GM03348 (cell line): ENCODE results near the gene ZNF785.
"Not testable (repeated sequence)": the region's sequence is repeated elsewhere in the genome, so short reads cannot be mapped to it uniquely, and the experiment has no call there.

Source experiments
- DNase-seq: peaks from one replicate; pipeline ENCODE4 v3.0.0; 2012; ENCODE audit warnings: low spot score

The ZNF785 gene

GRCh38 chr16:30585400-30586191, at the start of gene ZNF785:
Gene ZNF785, minus strand, starts transcription at chr16:30585697. Its CDS starts 86 bp downstream, at chr16:30585611.
- DNase-seq: peak; percentile 99

GRCh38 chr16:30633526-30633925, 48.0 kb upstream of the ZNF785 start:
- no peak for DNase-seq

GRCh38 chr16:30632454-30632853, 47.0 kb upstream of the ZNF785 start:
- not testable (repeated sequence) for DNase-seq

GRCh38 chr16:30628628-30629540, 43.4 kb upstream of the ZNF785 start:
- DNase-seq: peak; percentile 78

- DNase-seq: no peak
Measured at GRCh38 chr16:30626236-30626635, 40.7 kb upstream of the ZNF785 start.

GRCh38 chr16:30623536-30624283, 38.2 kb upstream of the ZNF785 start:
- DNase-seq: no peak

- DNase-seq: no peak
Measured at GRCh38 chr16:30622455-30623032, 37.0 kb upstream of the ZNF785 start.

GRCh38 chr16:30621765-30622164, 36.3 kb upstream of the ZNF785 start:
- peak; percentile 35 for DNase-seq

- DNase-seq: no peak
Measured at GRCh38 chr16:30620169-30620568, 34.7 kb upstream of the ZNF785 start.

- no peak for DNase-seq
Measured at GRCh38 chr16:30619638-30620037, 34.1 kb upstream of the ZNF785 start.

- no peak for DNase-seq
Measured at GRCh38 chr16:30619202-30619601, 33.7 kb upstream of the ZNF785 start.

- peak; percentile 17 for DNase-seq
Measured at GRCh38 chr16:30615358-30616091, 30.0 kb upstream of the ZNF785 start.

- peak; percentile 98 for DNase-seq
Measured at GRCh38 chr16:30609926-30610839, 24.7 kb upstream of the ZNF785 start, which contains the start of gene ZNF689. Gene ZNF689, minus strand, starts transcription at chr16:30610389. Its CDS starts 348 bp downstream, at chr16:30610041.

GRCh38 chr16:30609002-30609925, 23.8 kb upstream of the ZNF785 start:
- peak; percentile 70 for DNase-seq

GRCh38 chr16:30606004-30606403, 20.5 kb upstream of the ZNF785 start:
- DNase-seq: no peak

GRCh38 chr16:30605158-30605557, 19.7 kb upstream of the ZNF785 start:
- no peak for DNase-seq

- no peak for DNase-seq
Measured at GRCh38 chr16:30604316-30604947, 18.9 kb upstream of the ZNF785 start.

- DNase-seq: peak; percentile 12
Measured at GRCh38 chr16:30603945-30604315, 18.4 kb upstream of the ZNF785 start.
